H9 (cell line): ENCODE measurements around the gene ANKRD23. TPM values are rescaled to one million over a fixed set of nuclear protein-coding genes. Genes with fewer than 3 reads are reported as not detected.

Experiments used
- DNase-seq: peaks from one replicate; pipeline ENCODE4 v3.0.0-alpha.2; 2017
- H2AFZ ChIP-seq: one replicate; pipeline ENCODE4 v1.6.1; 2013; ENCODE audit warnings: mild to moderate bottlenecking, low read length, control low read depth, moderate library complexity
- H2AK5ac ChIP-seq: 2 replicates; pipeline ENCODE4 v1.6.1; 2013; ENCODE audit warnings: low read length, control low read depth, mixed read lengths; ENCODE audit not compliant: insufficient read length
- H2BK120ac ChIP-seq: one replicate; pipeline ENCODE4 v1.6.1; 2013; ENCODE audit warnings: low read depth, mild to moderate bottlenecking, low read length, control low read depth, inconsistent platforms; ENCODE audit not compliant: poor library complexity, severe bottlenecking
- H2BK12ac ChIP-seq: 2 replicates; pipeline ENCODE4 v1.6.1; 2013; ENCODE audit warnings: low read length, control low read depth, mixed read lengths, low read depth; ENCODE audit not compliant: insufficient read length
- H2BK15ac ChIP-seq: 2 replicates; pipeline ENCODE4 v1.6.1; 2013; ENCODE audit warnings: low read depth, low read length, control low read depth
- H2BK20ac ChIP-seq: one replicate; pipeline ENCODE4 v1.6.1; 2013; ENCODE audit warnings: low read depth, mild to moderate bottlenecking, low read length, control low read depth, inconsistent platforms; ENCODE audit not compliant: poor library complexity, severe bottlenecking
- H2BK5ac ChIP-seq: 2 replicates; pipeline ENCODE4 v1.6.1; 2013; ENCODE audit warnings: low read length, control low read depth, mixed read lengths; ENCODE audit not compliant: insufficient read length
- H3K14ac ChIP-seq: 2 replicates; pipeline ENCODE4 v1.6.1; 2013; ENCODE audit warnings: low read length, control low read depth; ENCODE audit not compliant: insufficient read depth
- H3K18ac ChIP-seq: 2 replicates; pipeline ENCODE4 v1.6.1; 2013; ENCODE audit warnings: low read depth, mild to moderate bottlenecking, mixed read lengths, low read length, control low read depth; ENCODE audit not compliant: insufficient read length
- H3K23ac ChIP-seq: 2 replicates; pipeline ENCODE4 v1.6.1; 2013; ENCODE audit warnings: low read length, control low read depth, mixed read lengths, low read depth; ENCODE audit not compliant: insufficient read length
- H3K23me2 ChIP-seq: 2 replicates; pipeline ENCODE4 v1.6.1; 2013; ENCODE audit warnings: low read depth, mild to moderate bottlenecking, mixed read lengths, low read length, control low read depth; ENCODE audit not compliant: insufficient read length, poor library complexity, severe bottlenecking
- H3K27ac ChIP-seq: 2 replicates; pipeline ENCODE4 v1.5.1; 2013; ENCODE audit warnings: low read length, control low read depth, mixed read lengths, low read depth; ENCODE audit not compliant: insufficient read length
- H3K27me3 ChIP-seq: 2 replicates; pipeline ENCODE4 v1.6.1; 2013; ENCODE audit warnings: low read length, control low read depth, inconsistent platforms; ENCODE audit not compliant: insufficient read depth
- H3K4ac ChIP-seq: 2 replicates; pipeline ENCODE4 v1.6.1; 2013; ENCODE audit warnings: low read depth, mild to moderate bottlenecking, control low read depth, inconsistent platforms, low read length, moderate library complexity
- H3K4me1 ChIP-seq: 2 replicates; pipeline ENCODE4 v1.6.1; 2013; ENCODE audit warnings: low read length, control low read depth, inconsistent platforms; ENCODE audit not compliant: insufficient read depth
- H3K4me2 ChIP-seq: 2 replicates; pipeline ENCODE4 v1.6.1; 2013; ENCODE audit warnings: low read length, control low read depth, mixed read lengths; ENCODE audit not compliant: insufficient read length, insufficient read depth
- H3K56ac ChIP-seq: 2 replicates; pipeline ENCODE4 v1.6.1; 2013; ENCODE audit warnings: low read depth, mild to moderate bottlenecking, mixed read lengths, low read length, control low read depth; ENCODE audit not compliant: insufficient read length
- H3K79me1 ChIP-seq: 2 replicates; pipeline ENCODE4 v1.6.1; 2013; ENCODE audit warnings: low read depth, mild to moderate bottlenecking, moderate library complexity, low read length, control low read depth, inconsistent platforms; ENCODE audit not compliant: insufficient read depth, poor library complexity, severe bottlenecking
- H3K79me2 ChIP-seq: 2 replicates; pipeline ENCODE4 v1.6.1; 2013; ENCODE audit warnings: low read length, control low read depth, inconsistent platforms; ENCODE audit not compliant: insufficient read depth
- H3K9ac ChIP-seq: 2 replicates; pipeline ENCODE4 v1.6.1; 2013; ENCODE audit warnings: low read length, control low read depth, mixed read lengths; ENCODE audit not compliant: insufficient read length; ENCODE audit errors: extremely low read depth
- H3K9me3 ChIP-seq: one replicate; pipeline ENCODE4 v1.6.1; 2013; ENCODE audit warnings: low read depth, low read length, inconsistent platforms; ENCODE audit not compliant: control insufficient read depth
- H3T11ph ChIP-seq: one replicate; pipeline ENCODE4 v1.6.1; 2013; ENCODE audit warnings: mild to moderate bottlenecking, low read length, control low read depth, inconsistent platforms
- H4K20me1 ChIP-seq: one replicate; pipeline ENCODE4 v1.6.1; 2013; ENCODE audit not compliant: control insufficient read depth, insufficient read length, insufficient read depth
- H4K5ac ChIP-seq: 2 replicates; pipeline ENCODE4 v1.6.1; 2013; ENCODE audit warnings: low read depth, mild to moderate bottlenecking, mixed read lengths, low read length, control low read depth; ENCODE audit not compliant: insufficient read length
- H4K8ac ChIP-seq: replicated peaks from 2 replicates; pipeline ENCODE4 v1.6.1; 2013; ENCODE audit warnings: low read length, control low read depth, mixed read lengths, low read depth; ENCODE audit not compliant: insufficient read length
- H4K91ac ChIP-seq: 2 replicates; pipeline ENCODE4 v1.6.1; 2013; ENCODE audit warnings: low read depth, mild to moderate bottlenecking, moderate library complexity, mixed read lengths, low read length, control low read depth; ENCODE audit not compliant: insufficient read length
- H3K27ac Mint-ChIP-seq, 3 experiments: 2 replicates in 2 of 3; 3 replicates in 1 of 3; pipeline ENCODE4 v1.8.0; 2020 to 2021; ENCODE audit warnings: mixed read lengths in 3 of 3, mild to moderate bottlenecking in 1 of 3, moderate library complexity in 1 of 3
- H3K27me3 Mint-ChIP-seq: 2 replicates; pipeline ENCODE4 v1.8.0; 2021; ENCODE audit warnings: low read depth, mild to moderate bottlenecking, moderate library complexity, mixed read lengths
- H3K36me3 Mint-ChIP-seq, 3 experiments: 2 replicates in 2 of 3; 3 replicates in 1 of 3; pipeline ENCODE4 v1.8.0; 2020 to 2021; ENCODE audit warnings: low read depth in 3 of 3, mixed read lengths in 3 of 3; ENCODE audit not compliant: insufficient read depth in 1 of 3
- H3K4me1 Mint-ChIP-seq, 2 experiments: 2 replicates each; pipeline ENCODE4 v1.8.0; 2020; ENCODE audit warnings: mixed read lengths in 2 of 2
- H3K4me3 Mint-ChIP-seq, 2 experiments: 2 replicates in 1 of 2; 3 replicates in 1 of 2; pipeline ENCODE4 v1.8.0; 2020 to 2021; ENCODE audit warnings: mild to moderate bottlenecking in 2 of 2, mixed read lengths in 2 of 2, moderate library complexity in 1 of 2
- H3K9me3 Mint-ChIP-seq, 2 experiments: 2 replicates in 1 of 2; 3 replicates in 1 of 2; pipeline ENCODE4 v1.8.0; 2020; ENCODE audit warnings: mild to moderate bottlenecking in 2 of 2, mixed read lengths in 2 of 2, moderate library complexity in 1 of 2
- CTCF ChIP-seq: fragments of 200-600 bp; sonication (generic); conservative IDR thresholded peaks from 3 replicates; pipeline ENCODE4 v1.8.0; 2021; ENCODE audit warnings: antibody characterized with exemption, mild to moderate bottlenecking
- WGBS: extraction: QIAGEN DNeasy Blood & Tissue Kit; methylation state at CpG from one replicate; pipeline ENCODE4 v1.1.7; 2013; ENCODE audit warnings: missing lambda C conversion rate, low lambda C conversion rate, mixed read lengths; ENCODE audit not compliant: insufficient read length; ENCODE audit errors: extremely low coverage; 5-methylcytosine and 5-hydroxymethylcytosine counted together
- total RNA-seq: library from RNA; stranded (reverse); gene quantifications from 2 replicates; pipeline ENCODE4 v1.2.1, GENCODE V29; 2021

ANKRD23 gene
- total RNA-seq, 1 experiment from 2014 or later: 2.4 TPM

GRCh38 chr2:96802721-96803120 is 41.1 kb downstream of the ANKRD23 start:
- H3K9me3 Mint-ChIP-seq: peaks cover 0 to 4% of the 10 kb centered on the region in 2 experiments; a peak in 1 of 5 replicates

More at GRCh38 chr2:96802721-96803120, 41.1 kb downstream of the ANKRD23 start:
- no peaks in the 10 kb centered on the region for H3K4me1 ChIP-seq
- no peak overlapping the region for H3K23ac ChIP-seq
- H3K9ac ChIP-seq: no peak overlapping the region
- Mint-ChIP-seq H3K27ac (no peak overlapping the region; a peak in 1 of 7 replicates), H3K36me3 (peaks cover 5 to 15% (median 8%) of the 10 kb centered on the region in 3 experiments), H3K4me1 (no peaks in the 10 kb centered on the region), H3K4me3 (no peak overlapping the region), H3K27me3 (no peaks in the 10 kb centered on the region)
- no peaks in the 10 kb centered on the region for H3K27me3 ChIP-seq
- H2BK120ac ChIP-seq: no peak overlapping the region
- H2BK15ac ChIP-seq: no peak overlapping the region
- H2BK5ac ChIP-seq: no peak overlapping the region
- no peak overlapping the region for H3K18ac ChIP-seq
- H4K8ac ChIP-seq: no peak overlapping the region
- H2BK12ac ChIP-seq: no peak overlapping the region
- no peak overlapping the region for H4K5ac ChIP-seq
- H2AK5ac ChIP-seq: no peak overlapping the region
- WGBS: no CpG with 5 or more reads among the region's 7 CpGs
- no peaks in the 10 kb centered on the region for H4K20me1 ChIP-seq
- TF ChIP-seq CTCF: no peak
- no peaks in the 10 kb centered on the region for H3K79me2 ChIP-seq
- no peak overlapping the region for H3T11ph ChIP-seq
- no peak overlapping the region for H2BK20ac ChIP-seq
- H3K27ac ChIP-seq: no peak overlapping the region
- DNase-seq: no peak
- H2AFZ ChIP-seq: no peak overlapping the region
- no peaks in the 10 kb centered on the region for H3K79me1 ChIP-seq
- no peak overlapping the region for H3K56ac ChIP-seq
- H3K9me3 ChIP-seq: no peaks in the 10 kb centered on the region
- no peak overlapping the region for H4K91ac ChIP-seq
- no peak overlapping the region for H3K4me2 ChIP-seq
- no peak overlapping the region for H3K14ac ChIP-seq
- no peaks in the 10 kb centered on the region for H3K23me2 ChIP-seq
- H3K4ac ChIP-seq: no peak overlapping the region
